ENCODE data around the gene SAMD3.
"Not testable (repeated sequence)": the region's sequence is repeated elsewhere in the genome, so short reads cannot be mapped to it uniquely, and the experiment has no call there.

SAMD3 gene

GRCh38 chr6:130129762-130130246 is 92.9 kb downstream of the SAMD3 start:
- no peak for DNase-seq (ENCODE audit: low spot score)

DNA sequence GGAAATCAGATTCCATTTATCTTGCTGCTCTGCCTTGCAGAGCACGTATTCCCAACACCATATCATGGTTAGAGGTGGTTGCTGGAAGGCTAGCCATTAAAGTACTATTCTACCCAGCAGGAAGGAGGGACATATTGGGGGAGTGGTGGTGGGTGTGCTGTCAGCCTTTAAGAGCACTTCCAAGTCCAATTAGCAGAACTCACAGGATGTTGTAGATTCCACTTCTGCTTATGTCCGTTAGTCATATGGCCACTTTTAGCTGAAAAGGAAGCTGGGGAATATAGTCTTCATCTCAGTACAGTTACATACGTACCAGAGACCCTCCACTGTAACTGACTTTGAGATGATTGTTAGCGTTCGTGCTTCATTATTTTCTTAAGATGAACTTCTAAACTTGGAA is 94.4 kb downstream of the SAMD3 start:
- DNase-seq (ENCODE audit: low spot score), result no peak

- no peak for DNase-seq (ENCODE audit: low spot score)
These were observed 95.6 kb downstream of the SAMD3 start for GRCh38 chr6:130127195-130127594.

- DNase-seq (ENCODE audit: low spot score), result no peak
These were observed 100.5 kb downstream of the SAMD3 start for GRCh38 chr6:130122243-130122642.

GRCh38 chr6:130120731-130121130 is 102.0 kb downstream of the SAMD3 start:
- DNase-seq (ENCODE audit: low spot score), result no peak

- no peak for DNase-seq (ENCODE audit: low spot score)
These were observed 103.5 kb downstream of the SAMD3 start for GRCh38 chr6:130119211-130119610.

GRCh38 chr6:130118236-130118635 is 104.5 kb downstream of the SAMD3 start:
- no peak for DNase-seq (ENCODE audit: low spot score)

- DNase-seq (ENCODE audit: low spot score), result not testable (repeated sequence)
These were observed 105.5 kb downstream of the SAMD3 start for GRCh38 chr6:130117187-130117701.

DNA sequence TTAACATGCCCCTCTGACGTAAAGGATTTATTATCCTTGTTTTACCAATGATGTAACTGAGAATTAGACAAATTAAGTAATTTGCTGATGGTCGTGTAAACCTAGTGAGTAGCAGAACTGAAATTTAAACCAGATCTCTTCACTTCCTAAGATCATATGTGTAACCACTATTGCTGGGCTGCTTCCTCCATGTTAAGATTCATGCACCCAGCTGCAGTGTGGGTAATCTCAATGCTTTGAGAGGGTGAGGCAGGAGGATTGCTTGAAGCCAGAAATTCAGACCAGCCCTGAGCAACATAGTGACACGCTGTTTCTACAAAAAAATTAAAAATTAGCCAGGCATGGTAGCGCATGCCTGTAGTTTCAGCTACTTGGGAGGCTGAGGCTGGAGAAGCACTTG is 106.5 kb downstream of the SAMD3 start:
- DNase-seq (ENCODE audit: low spot score), result no peak

- peak; percentile 9 for DNase-seq (ENCODE audit: low spot score)
These were observed 107.7 kb downstream of the SAMD3 start for GRCh38 chr6:130115036-130115435.

- DNase-seq (ENCODE audit: low spot score), result no peak
These were observed 109.5 kb downstream of the SAMD3 start for GRCh38 chr6:130113201-130113710.

DNA sequence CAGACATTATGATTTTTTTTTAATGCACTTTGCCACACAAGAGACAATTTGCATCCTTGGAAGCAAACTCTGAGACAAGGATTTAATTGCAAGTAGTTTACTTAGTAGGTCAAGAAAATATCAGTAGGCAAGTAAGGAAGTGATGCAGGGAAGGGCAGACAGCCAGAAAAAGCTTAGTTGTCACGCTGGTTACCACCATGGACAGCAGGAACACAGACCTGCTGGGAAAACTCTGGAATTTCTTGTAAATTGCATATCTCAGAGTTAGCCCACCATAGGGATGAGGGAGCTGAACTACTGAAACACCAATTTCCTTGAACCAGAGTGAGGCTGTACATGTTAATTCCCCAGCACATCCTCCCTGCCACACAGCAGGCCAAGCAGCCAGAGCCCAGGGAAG is 111.7 kb downstream of the SAMD3 start:
- no peak for DNase-seq (ENCODE audit: low spot score)

- DNase-seq (ENCODE audit: low spot score), result no peak
These were observed 115.0 kb downstream of the SAMD3 start for GRCh38 chr6:130107710-130108109.

- DNase-seq (ENCODE audit: low spot score), result peak; percentile 6
These were observed 116.6 kb downstream of the SAMD3 start for GRCh38 chr6:130105996-130106704.

DNA sequence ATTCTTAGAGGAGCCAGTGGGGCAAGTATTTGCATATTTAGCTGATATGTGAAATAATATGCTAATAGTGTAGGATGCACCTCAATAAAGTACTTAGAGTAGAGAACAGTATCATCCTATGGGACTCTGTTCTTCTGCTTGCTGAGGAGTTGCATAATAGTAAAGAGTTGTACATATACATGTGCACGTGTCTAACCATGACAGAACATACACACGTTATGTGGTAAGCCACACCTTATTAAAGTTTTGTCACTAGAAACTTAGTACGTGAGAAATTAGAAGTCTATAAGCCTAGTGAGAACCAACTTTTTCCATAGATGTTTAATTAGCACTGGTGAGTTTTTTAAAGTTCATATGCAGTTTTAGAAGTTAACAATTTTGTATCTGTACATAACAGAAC is 123.6 kb downstream of the SAMD3 start:
- DNase-seq (ENCODE audit: low spot score), result no peak

GRCh38 chr6:130098317-130098716 is 124.4 kb downstream of the SAMD3 start:
- DNase-seq (ENCODE audit: low spot score), result no peak
